Measurements from ENCODE around the gene LIMS2.

The LIMS2 gene

DNA sequence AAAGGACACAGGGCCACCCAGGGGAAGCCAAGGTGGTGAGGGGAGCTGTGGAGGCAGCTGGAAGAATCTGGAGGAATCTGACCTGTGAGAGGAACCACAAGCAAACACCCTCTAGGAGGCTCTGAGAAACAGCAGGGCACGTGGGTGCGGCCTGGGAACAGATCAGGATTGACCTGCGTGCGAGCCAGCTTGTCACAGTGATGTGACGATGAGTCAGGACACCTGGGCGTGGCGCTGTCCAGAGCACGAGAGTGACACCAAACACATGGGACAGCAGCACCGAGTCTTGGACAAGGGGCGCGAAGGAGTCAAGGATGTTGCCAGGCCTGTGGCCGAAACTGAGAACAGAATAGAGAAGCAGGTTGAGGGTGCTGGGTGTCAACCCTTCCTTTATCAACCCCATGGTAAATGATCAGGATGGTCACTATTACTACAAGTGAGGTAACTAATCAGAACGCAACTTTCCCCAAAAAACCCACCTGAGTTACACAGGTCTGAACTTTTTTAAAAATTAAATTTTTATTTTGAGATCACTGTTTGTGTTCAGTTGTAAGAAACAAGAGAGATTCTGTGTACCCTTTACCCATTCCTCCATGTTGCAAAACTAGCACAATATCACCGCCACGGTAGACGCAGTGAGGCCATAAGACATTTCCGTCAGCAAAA lies 25.3 kb upstream of the LIMS2 start:
- DNase-seq = no peak

DNA sequence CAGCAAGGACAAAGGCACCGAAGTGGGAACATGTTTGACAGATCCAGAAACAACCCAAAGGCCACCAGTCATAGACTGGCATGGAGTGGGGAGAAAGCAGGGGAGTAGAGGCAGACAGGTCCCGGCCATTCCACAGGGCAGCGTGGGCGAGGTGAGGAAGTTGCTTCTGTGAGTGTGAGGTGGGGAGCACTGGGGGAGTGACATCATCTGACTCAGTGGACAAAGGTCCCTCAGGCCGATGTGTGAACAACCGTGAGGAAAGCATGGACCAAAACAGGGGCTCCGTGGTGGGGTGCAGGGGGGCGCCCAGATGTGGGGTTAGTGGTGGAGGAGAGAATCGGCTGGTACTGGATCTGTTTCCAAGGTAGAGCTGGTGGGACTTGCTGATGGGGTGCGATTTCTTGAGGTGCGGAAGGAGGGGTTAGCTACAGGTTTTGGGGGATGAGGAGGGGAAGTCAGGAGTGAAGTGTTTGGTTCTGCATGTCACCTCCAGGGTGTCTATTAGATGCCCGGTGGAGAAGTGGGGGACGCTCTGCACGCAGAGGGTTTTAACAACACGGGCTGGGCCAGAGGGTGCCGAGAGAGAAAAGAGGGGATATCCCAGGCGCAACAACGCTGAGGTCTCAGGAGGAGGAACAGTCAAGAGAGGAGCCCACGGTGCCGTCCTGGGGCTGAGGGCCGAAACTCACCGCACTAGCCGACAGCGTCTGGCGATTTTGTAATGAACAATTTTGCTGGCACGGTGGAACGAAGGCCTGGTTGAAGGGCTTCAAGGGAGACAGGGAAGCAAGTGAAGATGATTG lies 23.4 kb upstream of the LIMS2 start:
- DNase-seq = no peak

DNA sequence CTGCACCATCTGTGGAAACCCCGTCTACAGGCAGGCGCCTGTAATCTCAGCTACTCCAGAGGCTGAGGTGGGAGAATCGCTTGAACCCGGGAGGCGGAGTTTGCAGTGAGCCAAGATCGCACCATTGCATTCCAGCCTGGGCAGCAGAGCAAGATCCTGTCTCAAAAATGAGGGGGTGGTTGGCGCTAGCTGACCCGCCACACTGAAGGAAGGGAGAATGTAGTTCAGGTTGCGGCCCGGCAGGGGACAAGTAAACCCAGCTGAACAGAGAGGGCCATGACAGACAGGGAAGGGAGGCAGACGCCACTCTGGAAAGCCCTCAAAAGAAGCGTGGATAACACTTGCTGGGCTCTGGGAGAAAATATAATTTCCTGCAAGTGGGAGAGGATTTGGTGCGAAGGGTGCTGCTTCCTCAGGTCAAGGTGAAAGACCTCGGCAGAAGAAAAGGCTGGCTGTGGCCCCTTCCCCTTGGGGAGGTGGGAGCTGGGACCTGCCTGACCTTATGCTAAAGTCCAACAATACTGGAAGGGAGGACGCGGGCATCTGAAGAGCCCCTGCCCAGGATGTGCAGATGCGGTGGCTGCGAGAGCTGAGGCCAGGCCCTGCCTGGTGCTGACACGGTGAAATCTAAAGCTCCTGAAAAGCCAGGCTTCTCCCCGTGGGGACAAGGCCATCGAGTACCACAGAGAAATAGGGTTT lies 22.3 kb upstream of the LIMS2 start:
- DNase-seq = no peak

DNA sequence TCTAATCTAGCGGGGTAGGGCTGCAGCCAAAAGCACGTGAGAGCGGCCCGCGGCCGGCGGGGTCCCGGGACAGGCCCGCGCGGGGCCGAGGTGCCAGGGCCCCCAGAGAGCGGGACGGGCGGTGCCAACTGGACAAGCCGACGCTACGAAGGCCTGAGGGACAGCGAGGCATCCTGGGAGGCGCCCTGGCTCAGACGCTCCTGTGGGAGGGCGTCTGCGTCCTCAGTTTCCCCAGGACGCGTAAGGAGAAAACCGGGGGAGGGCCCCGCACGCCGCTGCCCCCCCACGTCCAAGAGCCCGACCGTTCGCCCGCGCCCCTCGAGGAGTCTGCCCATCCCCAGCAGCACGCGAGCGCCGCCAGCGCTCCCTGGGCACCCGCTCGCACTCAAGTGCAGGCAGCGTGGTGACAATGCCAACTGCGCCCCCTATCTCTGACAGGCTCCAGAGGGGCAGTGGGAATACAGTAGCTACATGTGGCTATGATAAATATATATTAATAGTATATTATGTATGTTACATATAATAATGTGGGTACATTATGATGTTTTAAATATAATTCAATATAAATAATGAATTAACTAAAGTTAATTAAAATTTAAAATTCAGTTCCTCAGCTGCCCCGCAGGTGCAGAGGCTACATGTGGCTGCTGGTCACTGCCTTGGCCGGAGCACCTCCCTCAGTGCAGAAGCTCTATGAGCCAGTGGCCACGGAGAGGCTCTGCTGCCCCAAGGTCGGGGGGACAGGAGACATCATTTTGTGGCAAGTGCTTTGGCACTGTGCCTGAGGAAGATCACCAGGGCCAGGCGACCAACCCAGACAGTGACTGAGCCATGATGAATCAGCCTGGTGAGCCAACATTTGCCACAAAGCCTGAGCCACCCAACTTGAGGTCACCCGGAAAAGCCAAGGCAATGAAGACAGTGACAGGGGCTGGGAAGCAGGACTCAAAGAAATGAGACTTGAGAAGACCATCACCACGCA lies 20.5 kb upstream of the LIMS2 start:
- DNase-seq = peak; percentile 40

DNA sequence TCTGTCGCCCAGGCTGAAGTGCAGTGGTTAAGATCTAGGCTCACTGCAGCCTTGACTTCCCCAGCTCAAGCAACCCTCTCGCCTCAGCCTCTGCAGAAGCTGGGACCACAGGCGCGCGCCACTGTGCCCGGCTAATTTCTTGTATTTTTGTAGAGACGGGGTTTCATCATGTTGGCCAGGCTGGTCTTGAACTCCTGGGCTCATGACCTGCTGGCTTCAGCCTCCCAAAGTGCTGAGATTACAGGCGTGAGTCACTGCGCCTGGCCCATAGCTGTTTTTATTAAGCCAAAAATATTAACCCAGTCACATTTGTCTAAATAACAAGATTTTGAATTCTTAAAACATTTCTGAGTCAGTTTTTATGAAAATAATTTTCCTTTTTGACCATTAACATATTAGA lies 19.7 kb upstream of the LIMS2 start:
- no peak for DNase-seq

DNA sequence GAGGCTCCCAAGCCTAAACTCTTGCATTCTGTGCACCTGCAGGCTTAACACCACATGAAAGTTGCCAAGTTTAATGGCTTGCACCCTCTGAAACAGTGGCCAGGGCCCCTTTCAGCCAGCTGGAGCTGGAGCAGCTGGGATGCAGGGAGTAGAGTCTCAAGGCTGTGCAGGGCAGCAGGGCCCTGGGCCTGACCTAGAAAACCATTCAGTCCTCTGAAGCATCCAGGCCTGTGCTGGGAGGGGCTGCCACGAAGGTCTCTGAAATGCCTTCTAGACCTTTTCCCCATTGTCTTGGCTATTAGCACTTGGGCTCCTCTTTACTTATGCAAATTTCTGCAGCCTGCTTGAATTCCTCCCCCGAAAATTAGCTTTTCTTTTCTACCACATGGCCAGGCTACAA lies 15.4 kb upstream of the LIMS2 start:
- no peak for DNase-seq

DNA sequence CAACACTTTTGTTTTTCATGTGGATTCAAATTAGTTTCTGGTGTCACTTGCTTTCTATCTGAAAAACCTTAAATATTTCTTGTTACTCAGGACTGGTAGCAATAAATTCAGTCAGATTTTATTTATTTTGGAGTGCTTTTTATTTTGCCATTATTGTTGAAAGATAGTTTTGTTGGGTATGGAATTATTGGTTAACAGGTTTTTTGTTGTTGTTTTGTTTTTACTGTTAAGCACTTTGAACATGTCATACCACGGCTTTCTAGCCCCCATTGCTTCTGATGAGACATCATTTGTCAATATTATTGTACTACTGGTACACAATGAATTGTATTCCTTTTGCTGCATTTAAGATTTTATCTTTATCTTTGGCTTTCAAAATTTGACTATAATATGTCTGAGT lies 13.1 kb upstream of the LIMS2 start:
- no peak for DNase-seq

DNA sequence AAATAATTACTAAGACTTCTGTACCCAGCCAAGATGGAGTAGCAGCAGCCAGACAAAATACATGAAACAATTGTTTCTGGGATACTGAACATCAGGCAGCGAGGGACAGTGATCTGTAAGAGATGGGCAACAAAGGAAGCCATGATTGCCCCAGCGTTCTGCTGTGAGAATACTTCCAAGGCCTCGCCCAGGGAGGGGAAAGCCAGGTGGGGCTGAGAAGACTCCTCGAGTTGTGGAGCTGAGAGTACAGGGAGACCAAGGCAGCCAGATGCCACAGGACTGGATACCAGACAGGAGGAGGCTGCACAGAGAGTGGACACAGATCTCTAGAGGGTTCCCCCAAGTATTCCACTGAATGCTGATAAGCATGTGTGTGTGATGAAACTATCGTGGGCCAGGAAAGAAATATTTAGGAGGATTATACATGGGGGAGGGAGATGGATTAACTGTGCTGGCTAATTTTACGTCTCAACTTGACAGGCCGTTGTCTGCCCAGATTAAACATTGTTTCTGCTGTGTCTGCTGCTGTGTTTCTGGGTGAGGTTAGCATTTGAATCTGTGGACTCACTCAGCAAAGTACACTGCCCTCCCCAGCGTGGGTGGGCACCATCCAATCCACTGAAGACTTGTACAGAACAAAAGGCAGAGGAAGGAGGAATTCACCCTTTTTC lies 10.2 kb upstream of the LIMS2 start:
- DNase-seq = no peak

DNA sequence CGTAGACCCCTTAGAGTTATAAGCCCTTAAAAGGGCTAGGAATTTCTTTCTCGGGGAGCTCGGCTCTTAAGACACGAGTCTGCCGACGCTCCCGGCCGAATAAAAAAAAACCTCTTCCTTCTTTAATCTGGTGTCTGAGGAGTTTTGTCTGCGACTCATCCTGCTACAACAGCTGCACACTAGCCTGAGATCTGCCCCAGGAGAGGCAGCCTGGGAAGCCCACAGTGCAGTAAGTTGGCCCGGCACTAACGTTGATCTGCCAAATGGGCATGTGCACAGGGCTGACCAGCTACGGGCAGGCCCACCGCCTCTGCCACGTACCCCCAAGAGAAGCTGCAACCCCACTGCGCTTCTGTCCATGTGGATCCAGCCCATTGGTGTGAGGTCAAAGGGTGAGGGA lies 8.4 kb upstream of the LIMS2 start:
- no peak for DNase-seq

DNA sequence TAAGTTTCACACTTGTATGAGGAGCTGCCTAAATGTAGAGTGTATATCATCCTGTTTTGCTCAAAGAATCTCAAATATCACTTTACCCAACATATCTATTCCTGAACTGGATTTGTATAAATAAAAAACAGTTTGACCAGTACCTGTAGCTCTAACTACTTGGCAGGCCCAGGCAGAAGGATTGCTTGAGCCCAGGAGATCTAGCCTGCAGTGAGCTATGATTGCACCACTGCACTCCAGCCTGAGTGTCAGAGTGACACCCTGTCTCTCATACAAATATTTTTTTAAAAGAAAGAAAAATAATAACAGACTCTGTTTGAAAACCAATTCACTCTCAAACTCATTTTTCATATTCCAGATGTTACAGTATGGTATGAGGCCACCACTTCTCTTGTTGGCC lies 7.7 kb upstream of the LIMS2 start:
- DNase-seq = no peak

DNA sequence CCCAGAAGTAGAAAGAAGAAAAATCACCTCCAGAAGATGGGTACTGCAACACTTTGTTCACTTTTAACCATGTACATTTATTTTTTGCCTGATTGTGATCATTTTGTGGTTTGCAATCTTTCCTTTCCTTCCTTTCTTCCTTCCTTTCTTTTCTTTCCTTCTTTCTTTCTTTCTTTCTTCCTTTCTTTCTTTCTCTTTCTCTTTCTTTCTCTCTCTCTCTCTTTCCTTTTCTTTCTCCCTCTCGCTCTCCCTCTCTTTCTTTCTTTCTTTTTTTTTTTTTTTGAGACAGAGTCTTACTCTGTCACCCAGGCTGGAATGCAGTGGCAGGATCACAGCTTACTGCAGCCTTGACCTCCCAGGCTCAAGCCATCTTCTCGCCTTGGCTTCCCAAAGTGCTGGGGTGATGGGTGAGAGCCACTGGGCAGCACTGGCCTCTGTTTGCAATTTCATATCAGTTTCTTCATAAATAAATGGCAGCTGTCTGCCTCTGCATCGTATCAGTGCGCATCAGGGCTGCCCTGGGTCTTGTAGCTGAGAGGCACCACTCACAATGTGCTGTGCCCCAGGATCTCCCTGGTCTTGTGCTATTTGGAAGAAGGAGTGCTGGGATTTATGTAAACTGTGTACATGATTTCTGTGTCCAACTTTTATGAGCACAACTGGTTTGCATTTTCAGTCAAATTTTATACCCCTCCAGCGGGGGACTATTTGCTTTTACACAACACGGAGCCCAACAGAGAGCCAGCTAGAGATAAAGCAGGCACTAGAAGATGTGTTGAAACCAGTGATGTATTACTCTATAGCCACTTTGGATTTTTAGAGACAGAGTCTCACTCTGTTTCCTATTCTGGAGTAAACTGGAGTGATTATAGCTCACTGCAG lies 6.9 kb upstream of the LIMS2 start:
- no peak for DNase-seq

DNA sequence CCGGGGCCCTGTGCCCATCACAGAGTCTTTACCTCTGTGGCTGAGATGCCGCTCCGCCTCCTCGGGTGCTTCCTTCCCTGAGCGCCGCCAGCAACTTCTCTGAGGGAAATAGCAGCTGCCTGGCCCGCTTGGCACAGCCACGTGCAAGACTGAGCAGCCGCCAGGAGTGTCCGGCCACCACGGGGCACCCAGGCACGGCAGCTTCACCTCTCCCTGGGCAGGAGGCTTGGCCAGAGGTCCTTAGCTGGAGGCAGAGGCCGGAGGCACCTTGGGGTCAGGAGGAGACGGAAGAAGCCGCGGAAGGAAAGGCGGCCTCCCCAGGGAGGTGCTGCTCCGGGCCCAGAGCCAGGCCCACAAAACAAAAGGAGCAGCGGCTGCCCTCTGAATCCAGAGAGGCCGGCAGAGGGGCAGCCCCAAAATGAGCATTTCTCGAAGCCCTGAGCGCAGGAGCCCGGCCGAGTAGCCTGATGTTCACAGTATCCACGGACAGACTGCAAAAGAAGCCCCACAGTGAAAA lies 6.0 kb upstream of the LIMS2 start:
- no peak for DNase-seq

DNA sequence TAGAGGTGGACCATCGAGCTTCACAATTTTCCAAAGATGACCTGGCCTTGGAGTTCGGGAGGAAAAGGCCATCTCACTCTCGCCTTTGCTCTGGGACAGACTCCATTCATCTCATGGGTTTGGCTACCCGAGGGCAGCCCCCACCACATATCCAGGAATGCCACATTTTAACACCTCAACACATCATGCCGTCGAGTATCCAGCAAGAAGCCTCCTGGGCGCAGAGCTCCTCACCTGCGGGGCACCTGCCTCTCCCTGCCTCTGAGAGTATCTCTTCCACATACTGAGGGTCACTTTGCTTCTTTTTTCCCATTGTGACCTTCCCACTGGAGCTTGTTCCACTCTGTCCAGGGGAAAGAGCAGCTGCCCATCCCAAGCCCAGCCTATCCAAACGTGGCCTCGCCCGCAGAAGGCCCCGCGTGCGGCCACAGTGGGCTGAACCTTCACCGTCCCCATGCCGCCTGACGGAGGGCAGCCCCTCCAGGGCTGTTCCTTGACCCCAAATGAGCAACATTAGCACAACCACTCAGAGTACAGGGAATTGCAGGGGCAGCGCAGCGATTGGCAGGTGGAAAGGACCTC lies 5.5 kb upstream of the LIMS2 start:
- DNase-seq = no peak

DNA sequence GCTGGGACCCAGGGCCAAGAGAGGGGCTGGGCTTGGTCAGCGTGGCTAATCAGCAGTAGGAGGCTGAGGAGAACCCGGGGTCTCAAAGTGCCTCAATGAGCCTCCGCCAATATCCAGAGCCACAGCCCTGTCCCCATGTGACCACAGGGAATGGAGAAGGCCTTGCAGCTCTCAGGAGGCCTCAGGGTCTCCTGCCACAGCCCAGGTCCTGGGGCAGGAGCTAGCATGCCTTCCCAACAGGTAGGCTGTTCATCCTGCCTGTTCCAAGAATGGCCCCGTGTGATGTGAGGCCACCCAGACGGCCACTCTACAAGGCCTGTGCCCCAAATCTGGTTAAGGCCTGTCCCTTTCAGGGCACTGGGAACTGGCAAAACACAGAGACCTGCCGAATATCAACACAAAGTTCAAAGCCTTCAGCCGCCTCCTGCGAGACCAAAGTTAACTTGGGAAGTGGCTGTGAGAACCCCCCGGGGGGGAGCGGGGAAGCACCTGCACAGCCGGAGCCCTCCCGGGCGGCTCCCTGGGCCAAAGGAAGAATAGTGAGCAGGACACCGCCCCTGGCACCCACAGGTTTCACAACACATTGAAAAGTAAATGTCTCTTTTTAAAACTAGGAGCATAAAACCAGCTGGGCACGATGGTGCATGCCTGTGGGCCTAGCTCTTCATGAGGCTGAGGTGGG lies 4.5 kb upstream of the LIMS2 start:
- no peak for DNase-seq

DNA sequence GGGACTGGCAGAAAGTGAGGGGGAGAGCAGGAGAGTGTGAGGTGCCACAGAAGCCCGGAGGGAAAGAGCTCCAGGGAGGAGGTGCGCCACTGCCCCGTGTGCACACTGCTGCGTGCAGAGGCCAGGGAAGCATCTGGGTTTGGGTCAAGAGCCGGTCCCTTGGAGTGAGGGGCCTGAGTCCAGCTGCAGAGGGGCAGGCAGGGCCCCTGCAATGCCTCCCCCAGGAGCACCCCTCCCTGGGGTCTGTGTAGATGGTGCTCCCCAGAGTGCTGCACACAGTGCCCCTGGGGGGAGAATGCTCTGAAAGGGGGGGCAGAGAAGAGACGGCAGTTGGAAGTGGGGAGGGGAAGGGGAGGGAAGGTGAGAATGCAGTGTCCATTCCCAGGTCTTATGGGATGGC lies 3.7 kb upstream of the LIMS2 start:
- no peak for DNase-seq

DNA sequence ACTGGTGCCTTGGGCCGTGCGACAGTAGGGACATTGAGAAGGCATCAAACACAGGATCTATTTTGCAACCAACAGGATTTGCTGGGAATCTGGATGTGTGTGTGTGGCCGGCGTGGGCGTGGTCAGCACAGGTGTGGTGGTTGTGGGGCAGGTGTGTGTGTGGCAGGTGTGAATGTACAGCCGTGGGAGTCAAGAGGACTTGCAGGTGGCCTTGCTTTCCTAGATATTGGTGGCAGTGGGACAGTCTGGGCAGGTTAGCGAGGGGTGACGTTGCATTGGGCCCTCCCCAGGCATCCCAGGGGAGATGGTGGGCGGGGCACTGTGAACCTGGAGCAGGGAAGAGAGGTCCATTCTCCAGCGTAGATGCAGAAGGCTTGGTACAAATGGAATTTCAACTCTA lies 3.2 kb upstream of the LIMS2 start:
- DNase-seq = no peak

DNA sequence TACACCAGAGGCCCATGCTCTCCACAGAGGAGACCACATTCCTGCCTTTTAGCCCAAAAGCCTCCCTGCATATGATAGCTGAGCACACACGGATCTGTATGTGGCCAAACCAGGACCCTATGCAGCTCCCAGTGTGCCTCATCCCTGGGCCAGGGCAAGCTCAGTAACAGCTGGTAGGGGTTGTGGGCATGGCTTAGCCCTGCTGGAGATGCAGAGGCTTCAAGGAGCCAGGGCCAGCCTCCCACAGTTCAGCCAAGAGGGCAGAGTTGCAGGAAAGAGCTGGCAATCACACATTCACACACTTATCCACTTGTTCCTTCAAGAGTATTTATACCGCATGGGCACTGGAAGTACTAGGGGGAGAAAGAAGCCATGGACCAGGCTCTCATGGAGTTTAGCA lies 1.6 kb upstream of the LIMS2 start:
- DNase-seq = no peak

DNA sequence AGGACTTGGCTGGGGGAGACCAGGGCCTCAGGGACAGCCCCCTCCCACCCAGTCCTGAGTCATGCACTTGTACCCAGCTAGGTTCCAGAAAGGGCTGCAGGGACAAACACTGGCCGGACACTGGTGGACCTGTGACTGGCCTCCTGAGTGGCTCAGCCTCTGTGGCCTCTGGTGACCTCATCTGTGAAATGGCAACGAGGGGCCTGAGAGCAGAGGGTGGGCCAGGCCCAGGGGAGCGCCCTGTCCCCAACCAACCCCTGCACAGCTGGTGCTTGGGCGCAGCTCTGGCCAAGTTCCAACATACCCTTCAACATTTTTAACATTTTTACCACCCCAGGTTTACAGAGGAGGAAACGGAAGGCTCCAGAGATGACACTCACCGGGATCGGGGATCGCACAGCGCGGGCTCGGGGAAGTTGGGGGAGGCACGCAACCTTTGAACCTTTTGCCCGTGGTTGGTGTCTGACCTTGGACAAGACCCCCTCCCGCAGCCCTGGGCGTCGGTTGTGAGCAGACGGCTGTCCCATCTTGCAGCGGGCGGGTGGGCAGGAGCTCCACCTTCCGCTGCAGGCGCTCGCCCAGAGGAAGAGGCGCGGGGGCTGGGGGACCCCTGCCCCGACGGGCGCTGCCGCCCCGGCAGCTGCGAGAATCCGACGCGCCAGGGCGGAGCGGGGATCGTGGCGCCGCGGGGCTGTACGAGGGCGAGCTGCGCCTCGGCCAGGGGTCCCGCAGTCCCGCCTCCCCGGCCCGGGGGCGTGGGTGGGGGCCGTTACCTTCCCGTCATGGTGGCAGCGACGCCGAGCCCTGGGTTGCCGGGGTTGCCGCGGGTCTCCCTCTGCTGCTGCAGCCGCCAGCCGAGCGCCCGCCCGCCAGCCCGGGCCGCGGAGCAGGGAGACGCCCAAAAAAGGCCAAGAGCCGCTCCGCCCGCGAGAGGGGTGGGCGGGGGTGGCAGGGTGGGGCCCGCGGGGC lies 805 bp downstream of the LIMS2 start:
- DNase-seq = peak; percentile 11

Data from NCI-H1694 (cell line).